Right atrium auricular region (tissue), 2 donors: ENCODE data around the gene OR2T34. TPM values are rescaled to one million over a fixed set of nuclear protein-coding genes. Genes with fewer than 3 reads are reported as not detected.

Source experiments
- DNase-seq: peaks from one replicate; pipeline ENCODE4 v3.0.0-alpha.2; 2019; ENCODE audit warnings: low spot score
- H3K27ac ChIP-seq, 2 donors: fragments of 200-600 bp; sonication (generic); 1 replicate in 1 of 2; 2 replicates in 1 of 2; pipeline ENCODE4 v1.5.1; 2016 to 2019
- H3K27me3 ChIP-seq, 2 donors: fragments of 200-600 bp; sonication (generic); one replicate each; pipeline versions ENCODE4 v1.5.1 to v1.6.0; 2017 to 2019
- H3K36me3 ChIP-seq: fragments of 200-600 bp; sonication (generic); one replicate; pipeline ENCODE4 v1.5.1; 2016
- H3K4me1 ChIP-seq, 2 donors: fragments of 200-600 bp; sonication (generic); one replicate each; pipeline versions ENCODE4 v1.5.1 to v1.6.0; 2017 to 2019
- H3K4me3 ChIP-seq, 2 donors: fragments of 200-600 bp; sonication (generic); 1 replicate in 1 of 2; 2 replicates in 1 of 2; pipeline ENCODE4 v1.5.1; 2017 to 2019; ENCODE audit warnings: mild to moderate bottlenecking in 1 of 2, moderate library complexity in 1 of 2
- H3K9me3 ChIP-seq, 2 donors: fragments of 200-600 bp; sonication (generic); one replicate each; pipeline ENCODE4 v1.5.1; 2019
- total RNA-seq, 2 donors: library from RNA; depleted of rRNA; stranded (reverse); fragments of >200 nt; gene quantifications; one replicate each; pipeline ENCODE4 v1.1.0, GENCODE V29; 2016
- TF ChIP-seq, protein P1 (sequence below), 2 donors: fragments of 200-600 bp; sonication (generic); IDR thresholded peaks; one replicate each; pipeline ENCODE4 v1.5.1; 2019; ENCODE audit warnings: antibody characterized with exemption in 2 of 2

Gene OR2T34
- total RNA-seq, 2 donors from 2014 or later, result not detected

DNA sequence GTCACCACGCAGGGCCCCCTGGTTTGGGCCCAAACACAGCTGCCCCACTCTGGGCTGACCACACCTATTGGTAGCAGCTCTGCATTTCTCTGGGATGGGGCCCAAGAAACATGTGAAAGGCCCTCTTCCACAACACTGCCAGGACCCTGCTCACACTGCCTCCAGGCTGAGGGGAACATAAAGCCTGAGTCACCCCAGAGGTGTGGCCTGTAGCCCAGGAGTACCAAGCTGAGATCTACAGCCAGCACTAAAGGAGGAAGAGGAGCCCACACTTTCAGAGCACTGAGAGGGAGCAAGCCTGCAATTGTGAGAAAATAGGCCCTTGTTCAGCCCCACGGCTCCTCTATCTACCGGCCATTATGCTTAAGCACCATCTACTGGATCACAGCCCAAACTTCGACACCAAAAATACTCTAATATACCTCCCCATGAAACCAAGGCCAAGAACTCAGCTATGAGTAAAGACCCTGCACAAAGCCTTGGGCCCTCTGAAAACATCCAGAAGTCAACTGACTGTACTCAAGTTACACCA is 37.4 kb upstream of the OR2T34 start:
- no peak for DNase-seq
- Histone ChIP-seq H3K27me3 (no peaks in the 10 kb centered on the region), H3K27ac (no peak overlapping the region), H3K4me1 (no peaks in the 10 kb centered on the region), H3K4me3 (no peak overlapping the region), H3K9me3 (no peaks in the 10 kb centered on the region), H3K36me3 (no peaks in the 10 kb centered on the region)
- TF ChIP-seq, protein P1, sequence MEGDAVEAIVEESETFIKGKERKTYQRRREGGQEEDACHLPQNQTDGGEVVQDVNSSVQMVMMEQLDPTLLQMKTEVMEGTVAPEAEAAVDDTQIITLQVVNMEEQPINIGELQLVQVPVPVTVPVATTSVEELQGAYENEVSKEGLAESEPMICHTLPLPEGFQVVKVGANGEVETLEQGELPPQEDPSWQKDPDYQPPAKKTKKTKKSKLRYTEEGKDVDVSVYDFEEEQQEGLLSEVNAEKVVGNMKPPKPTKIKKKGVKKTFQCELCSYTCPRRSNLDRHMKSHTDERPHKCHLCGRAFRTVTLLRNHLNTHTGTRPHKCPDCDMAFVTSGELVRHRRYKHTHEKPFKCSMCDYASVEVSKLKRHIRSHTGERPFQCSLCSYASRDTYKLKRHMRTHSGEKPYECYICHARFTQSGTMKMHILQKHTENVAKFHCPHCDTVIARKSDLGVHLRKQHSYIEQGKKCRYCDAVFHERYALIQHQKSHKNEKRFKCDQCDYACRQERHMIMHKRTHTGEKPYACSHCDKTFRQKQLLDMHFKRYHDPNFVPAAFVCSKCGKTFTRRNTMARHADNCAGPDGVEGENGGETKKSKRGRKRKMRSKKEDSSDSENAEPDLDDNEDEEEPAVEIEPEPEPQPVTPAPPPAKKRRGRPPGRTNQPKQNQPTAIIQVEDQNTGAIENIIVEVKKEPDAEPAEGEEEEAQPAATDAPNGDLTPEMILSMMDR (IDR thresholded peaks at IDR 0.05), result no peak

DNA sequence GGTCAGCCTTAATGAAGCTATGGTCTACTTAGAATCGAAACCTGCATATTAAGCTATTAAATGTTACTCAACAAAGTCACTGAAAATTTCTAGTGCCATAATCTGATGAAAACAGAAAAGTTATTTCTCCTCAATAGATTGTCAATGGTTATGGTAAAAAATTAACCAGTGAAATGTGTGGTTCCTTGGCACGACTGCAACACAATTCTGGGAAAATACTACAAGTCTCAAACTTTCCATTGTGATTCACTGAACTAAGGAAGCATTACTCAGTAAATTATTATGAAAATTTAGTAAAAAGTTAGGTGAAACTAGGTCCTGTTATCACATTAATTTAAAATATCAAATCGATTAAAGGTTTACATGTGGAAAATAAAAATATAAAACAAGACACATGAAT is 35.7 kb upstream of the OR2T34 start:
- no peaks in the 10 kb centered on the region for H3K36me3 ChIP-seq
- H3K4me1 ChIP-seq, result no peaks in the 10 kb centered on the region
- DNase-seq, result no peak

DNA sequence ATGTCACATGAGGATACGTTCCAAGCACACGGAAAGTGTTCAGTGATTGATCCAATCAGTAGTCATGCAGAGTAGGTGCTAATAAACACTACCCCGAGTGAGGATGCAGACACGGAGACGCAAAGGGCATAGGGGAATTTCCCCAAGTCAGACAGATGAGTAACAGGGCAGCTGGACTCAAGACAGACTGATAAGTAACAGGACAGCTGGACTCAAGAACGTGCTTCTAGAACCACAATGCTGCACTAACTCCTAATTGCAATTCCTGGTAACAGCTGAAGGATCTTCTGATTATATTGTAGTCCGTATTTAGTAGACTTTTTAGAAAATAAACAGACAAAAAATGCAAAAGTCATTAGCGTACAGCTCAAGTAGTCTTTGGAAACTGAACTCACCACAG is 24.8 kb upstream of the OR2T34 start:
- Histone ChIP-seq H3K4me3 (no peak overlapping the region), H3K9me3 (no peaks in the 10 kb centered on the region)

More for the DNA sequence above, 35.7 kb upstream of the OR2T34 start:
- H3K4me3 ChIP-seq, result no peak overlapping the region
- TF ChIP-seq, protein P1 (IDR thresholded peaks at IDR 0.05), result no peak
- H3K27me3 ChIP-seq, result no peaks in the 10 kb centered on the region
- H3K9me3 ChIP-seq, result no peaks in the 10 kb centered on the region
- no peak overlapping the region for H3K27ac ChIP-seq

DNA sequence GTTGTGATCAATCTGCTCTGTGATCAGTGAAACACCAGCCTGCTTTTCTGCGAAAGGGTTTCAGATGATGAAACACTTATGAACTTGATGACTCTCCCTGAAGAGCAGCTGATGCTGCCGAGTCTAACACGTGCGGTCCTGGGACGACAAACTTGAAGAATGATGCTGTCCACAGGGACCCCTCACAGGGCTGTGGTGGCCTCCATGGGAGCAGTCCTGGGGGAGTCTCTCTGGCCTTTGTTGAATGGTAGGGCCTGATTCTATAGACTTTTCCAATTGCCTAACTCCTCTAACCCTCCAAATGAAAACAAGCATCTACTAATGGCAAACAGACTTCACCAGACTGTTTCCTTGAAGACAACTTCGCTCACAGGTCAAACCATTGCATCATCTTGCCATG is 23.0 kb upstream of the OR2T34 start, which contains the start of gene OR2T10:
Gene OR2T10, minus strand, starts transcription at position 112 of the 400 bp plus-strand sequence. CDS start 3,932 bp downstream, outside the sequence.
- Histone ChIP-seq H3K36me3 (no peaks in the 10 kb centered on the region), H3K9me3 (no peaks in the 10 kb centered on the region), H3K27me3 (no peaks in the 10 kb centered on the region), H3K27ac (no peak within 1 kb of the TSS), H3K4me1 (no peaks in the 10 kb centered on the region), H3K4me3 (no peak within 1 kb of the TSS)
- TF ChIP-seq, protein P1 (IDR thresholded peaks at IDR 0.05), result no peak
- DNase-seq, result no peak

More for the DNA sequence above, 24.8 kb upstream of the OR2T34 start:
- Histone ChIP-seq H3K27me3 (no peaks in the 10 kb centered on the region), H3K4me1 (no peaks in the 10 kb centered on the region), H3K27ac (no peak overlapping the region), H3K36me3 (no peaks in the 10 kb centered on the region)
- TF ChIP-seq, protein P1 (IDR thresholded peaks at IDR 0.05), result no peak
- DNase-seq, result no peak

DNA sequence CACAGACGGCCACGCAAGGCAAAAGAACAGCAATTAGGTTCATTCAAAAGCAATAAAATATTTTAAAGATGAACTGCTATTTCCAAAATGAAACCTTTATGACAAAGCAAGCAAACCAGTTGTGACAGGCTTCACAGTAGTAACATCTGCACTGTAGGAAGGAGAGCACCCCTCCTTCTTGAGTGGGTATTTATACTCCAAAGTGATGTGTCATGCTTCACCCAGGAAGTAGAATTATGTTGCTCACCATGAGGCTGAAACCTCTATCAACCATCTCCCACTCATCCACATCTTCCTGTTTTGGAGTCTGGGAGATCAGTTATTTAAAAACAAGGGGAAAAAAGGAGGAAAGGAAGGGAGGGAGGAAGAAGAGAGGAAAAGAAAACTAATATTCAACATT is 22.1 kb upstream of the OR2T34 start:
- Histone ChIP-seq H3K4me1 (no peaks in the 10 kb centered on the region), H3K27me3 (no peaks in the 10 kb centered on the region), H3K27ac (no peak overlapping the region), H3K4me3 (no peak overlapping the region), H3K9me3 (no peaks in the 10 kb centered on the region), H3K36me3 (no peaks in the 10 kb centered on the region)
- TF ChIP-seq, protein P1 (IDR thresholded peaks at IDR 0.05), result no peak
- no peak for DNase-seq

DNA sequence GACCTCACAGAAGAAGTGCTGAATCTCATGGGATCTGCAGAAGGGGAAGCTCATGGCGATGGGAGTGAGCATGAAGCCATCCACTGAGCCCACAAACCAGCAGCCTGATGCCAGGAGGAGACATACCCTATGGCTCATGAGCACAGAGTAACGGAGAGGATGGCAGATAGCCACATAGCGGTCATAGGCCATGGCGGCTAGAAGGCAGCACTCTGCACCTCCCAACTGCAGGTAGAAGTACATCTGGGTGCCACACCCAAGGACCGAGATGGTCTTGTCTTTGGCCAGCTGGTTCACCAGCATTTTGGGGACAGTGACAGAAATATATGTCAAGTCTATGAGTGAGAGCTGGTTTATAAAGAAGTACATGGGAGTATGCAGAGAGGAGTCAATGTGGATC is 18.7 kb upstream of the OR2T34 start:
- H3K4me1 ChIP-seq, result no peaks in the 10 kb centered on the region
- H3K4me3 ChIP-seq, result no peak overlapping the region
- no peaks in the 10 kb centered on the region for H3K27me3 ChIP-seq
- H3K27ac ChIP-seq, result no peak overlapping the region
- H3K36me3 ChIP-seq, result no peaks in the 10 kb centered on the region
- DNase-seq, result no peak
- no peaks in the 10 kb centered on the region for H3K9me3 ChIP-seq
- TF ChIP-seq, protein P1 (IDR thresholded peaks at IDR 0.05), result no peak
